ENCODE measurements around the gene CEP131.

Gene CEP131

DNA sequence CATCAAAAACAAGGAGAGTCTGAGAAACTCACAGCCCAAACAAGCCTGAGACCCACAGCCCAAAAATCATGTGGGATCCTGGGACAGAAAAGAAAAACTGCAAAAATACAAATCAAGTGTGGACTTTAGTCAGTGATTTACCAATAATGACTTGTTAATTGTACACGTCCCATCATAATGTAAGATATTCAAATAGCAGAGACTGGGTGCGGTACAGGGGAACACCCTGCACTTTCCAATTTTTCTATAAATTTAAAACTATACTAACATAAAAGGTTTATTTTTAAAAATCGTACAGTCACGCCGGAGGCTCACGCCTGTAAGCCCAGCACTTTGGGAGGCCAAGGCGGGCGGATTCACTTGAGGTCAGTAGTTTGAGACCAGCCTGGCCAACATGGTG is 8.8 kb downstream of the CEP131 start:
- Histone ChIP-seq H3K27me3 (ENCODE audit: insufficient read depth, poor library complexity, severe bottlenecking) (no peaks in the 10 kb centered on the region), H3K27ac (replicated peaks) (no peak overlapping the region), H3K4me3 (replicated peaks; ENCODE audit: insufficient read depth, low read length) (no peak overlapping the region)
- DNase-seq (ENCODE audit: low read depth in 1 of 2, low spot score in 1 of 2), result no peak
- TF ChIP-seq SPI1 (IDR thresholded peaks at IDR 0.05; ENCODE audit: borderline replicate concordance, low read depth) (no peak), POLR2AphosphoS5 (IDR thresholded peaks at IDR 0.05; ENCODE audit: low read depth) (no peak), REST (IDR thresholded peaks at IDR 0.05; ENCODE audit: insufficient replicate concordance, low read depth) (no peak), CTCF (IDR thresholded peaks at IDR 0.05; ENCODE audit: insufficient read depth, low read length) (no peak), GABPA (IDR thresholded peaks at IDR 0.05; ENCODE audit: low read depth) (no peak)

DNA sequence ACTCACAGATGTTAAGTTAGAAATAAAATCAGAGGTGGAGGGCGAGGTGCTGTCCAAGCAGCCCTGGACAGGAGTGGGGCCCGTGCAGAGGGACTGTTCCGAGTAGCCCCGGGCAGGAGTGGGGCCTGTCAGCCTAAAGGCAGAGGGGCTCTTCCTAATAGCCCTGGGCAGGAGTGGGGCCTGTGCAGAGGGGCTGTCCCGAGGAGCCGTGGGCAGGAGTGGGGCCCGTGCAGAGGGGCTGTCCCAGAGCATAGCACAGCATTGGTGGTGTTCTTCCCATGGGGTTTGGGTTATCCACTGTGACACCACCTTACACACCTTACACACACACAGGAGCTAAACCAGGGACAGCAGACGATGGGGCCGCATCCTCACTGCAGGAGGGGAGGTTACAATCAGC is 10.4 kb downstream of the CEP131 start:
- no peak overlapping the region for H3K27ac ChIP-seq (replicated peaks)
- no peak for DNase-seq (ENCODE audit: low read depth in 1 of 2, low spot score in 1 of 2)
- TF ChIP-seq SPI1 (IDR thresholded peaks at IDR 0.05; ENCODE audit: borderline replicate concordance, low read depth), result no peak
- TF ChIP-seq POLR2AphosphoS5 (IDR thresholded peaks at IDR 0.05; ENCODE audit: low read depth), result no peak
- TF ChIP-seq REST (IDR thresholded peaks at IDR 0.05; ENCODE audit: insufficient replicate concordance, low read depth), result no peak
- no peak for TF ChIP-seq GABPA (IDR thresholded peaks at IDR 0.05; ENCODE audit: low read depth)
- no peak for TF ChIP-seq CTCF (IDR thresholded peaks at IDR 0.05; ENCODE audit: insufficient read depth, low read length)
- H3K27me3 ChIP-seq (ENCODE audit: insufficient read depth, poor library complexity, severe bottlenecking), result no peaks in the 10 kb centered on the region
- no peak overlapping the region for H3K4me3 ChIP-seq (replicated peaks; ENCODE audit: insufficient read depth, low read length)

- Histone ChIP-seq H3K27me3 (ENCODE audit: insufficient read depth, poor library complexity, severe bottlenecking) (no peaks in the 10 kb centered on the region), H3K27ac (replicated peaks) (no peak overlapping the region), H3K4me3 (replicated peaks; ENCODE audit: insufficient read depth, low read length) (no peak overlapping the region)
- no peak for DNase-seq (ENCODE audit: low read depth in 1 of 2, low spot score in 1 of 2)
- no peak for TF ChIP-seq POLR2AphosphoS5 (IDR thresholded peaks at IDR 0.05; ENCODE audit: low read depth)
- TF ChIP-seq SPI1 (IDR thresholded peaks at IDR 0.05; ENCODE audit: borderline replicate concordance, low read depth), result no peak
- TF ChIP-seq CTCF (IDR thresholded peaks at IDR 0.05; ENCODE audit: insufficient read depth, low read length), result no peak
- TF ChIP-seq REST (IDR thresholded peaks at IDR 0.05; ENCODE audit: insufficient replicate concordance, low read depth), result no peak
- no peak for TF ChIP-seq GABPA (IDR thresholded peaks at IDR 0.05; ENCODE audit: low read depth)
Measured at GRCh38 chr17:81210868-81211267, 11.9 kb downstream of the CEP131 start.

Data from HL-60 (cell line).